RCC 7860 (cell line): Measurements from ENCODE around the gene KRTAP10-4.
"Not testable (repeated sequence)": the region's sequence is repeated elsewhere in the genome, so short reads cannot be mapped to it uniquely, and the experiment has no call there.

ENCODE experiments used
- DNase-seq: peaks from one replicate; pipeline ENCODE4 v3.0.0-alpha.2; 2015; ENCODE audit warnings: low spot score
- FAIRE-seq: peaks from 2 replicates; lab custom pipeline; 2012; peaks lifted over from hg19 to GRCh38; lab: Jason Lieb, UNC

The KRTAP10-4 gene

GRCh38 chr21:44575307-44576024 lies 1.9 kb downstream of the KRTAP10-4 start:
- no peak for FAIRE-seq
- DNase-seq = no peak

GRCh38 chr21:44576025-44576420 lies 2.5 kb downstream of the KRTAP10-4 start:
- FAIRE-seq (no peak), DNase-seq (no peak)

GRCh38 chr21:44578371-44579055 lies 5.0 kb downstream of the KRTAP10-4 start:
- no peak for DNase-seq
- FAIRE-seq = no peak

GRCh38 chr21:44579056-44579832 lies 5.7 kb downstream of the KRTAP10-4 start:
- no peak for FAIRE-seq
- DNase-seq = no peak

- no peak for FAIRE-seq
- DNase-seq = no peak
These were observed 6.3 kb downstream of the KRTAP10-4 start for GRCh38 chr21:44579833-44580144.

- not testable (repeated sequence) for DNase-seq, FAIRE-seq
These were observed 6.8 kb downstream of the KRTAP10-4 start, which contains the start of gene KRTAP10-5 for GRCh38 chr21:44580231-44580821. TSS of gene KRTAP10-5 (minus strand) at chr21:44580604. CDS start at chr21:44580578, 26 bp downstream.

- DNase-seq (no peak), FAIRE-seq (no peak)
These were observed 7.6 kb downstream of the KRTAP10-4 start for GRCh38 chr21:44581158-44581557.

GRCh38 chr21:44582055-44582454 lies 8.5 kb downstream of the KRTAP10-4 start:
- DNase-seq (no peak), FAIRE-seq (no peak)

- FAIRE-seq (no peak), DNase-seq (no peak)
These were observed 9.7 kb downstream of the KRTAP10-4 start for GRCh38 chr21:44583089-44583799.

- DNase-seq = no peak
- FAIRE-seq = no peak
These were observed 10.2 kb downstream of the KRTAP10-4 start for GRCh38 chr21:44583800-44584147.

- no peak for DNase-seq
- FAIRE-seq = no peak
These were observed 12.4 kb downstream of the KRTAP10-4 start for GRCh38 chr21:44585892-44586291.

GRCh38 chr21:44589094-44589493 lies 15.6 kb downstream of the KRTAP10-4 start:
- DNase-seq (no peak), FAIRE-seq (no peak)

GRCh38 chr21:44589586-44590305 lies 16.2 kb downstream of the KRTAP10-4 start:
- FAIRE-seq = no peak
- no peak for DNase-seq

- FAIRE-seq = no peak
- no peak for DNase-seq
These were observed 16.8 kb downstream of the KRTAP10-4 start for GRCh38 chr21:44590311-44590721.

GRCh38 chr21:44590897-44591800 lies 17.6 kb downstream of the KRTAP10-4 start:
- not testable (repeated sequence) for FAIRE-seq, DNase-seq

- DNase-seq, FAIRE-seq: not testable (repeated sequence)
These were observed 18.2 kb downstream of the KRTAP10-4 start for GRCh38 chr21:44591801-44592130.

- FAIRE-seq (no peak), DNase-seq (no peak)
These were observed 19.1 kb downstream of the KRTAP10-4 start, which contains the start of gene KRTAP10-6 for GRCh38 chr21:44592446-44593311. TSS of gene KRTAP10-6 (minus strand) at chr21:44592505. CDS start at chr21:44592484, 21 bp downstream.
